Measurements from ENCODE around the gene RND1.
A peak's percentile ranks its signal among the peaks of the same experiment; 100 is the strongest.
"Not testable (repeated sequence)": the region's sequence is repeated elsewhere in the genome, so short reads cannot be mapped to it uniquely, and the experiment has no call there.

Gene RND1

DNA sequence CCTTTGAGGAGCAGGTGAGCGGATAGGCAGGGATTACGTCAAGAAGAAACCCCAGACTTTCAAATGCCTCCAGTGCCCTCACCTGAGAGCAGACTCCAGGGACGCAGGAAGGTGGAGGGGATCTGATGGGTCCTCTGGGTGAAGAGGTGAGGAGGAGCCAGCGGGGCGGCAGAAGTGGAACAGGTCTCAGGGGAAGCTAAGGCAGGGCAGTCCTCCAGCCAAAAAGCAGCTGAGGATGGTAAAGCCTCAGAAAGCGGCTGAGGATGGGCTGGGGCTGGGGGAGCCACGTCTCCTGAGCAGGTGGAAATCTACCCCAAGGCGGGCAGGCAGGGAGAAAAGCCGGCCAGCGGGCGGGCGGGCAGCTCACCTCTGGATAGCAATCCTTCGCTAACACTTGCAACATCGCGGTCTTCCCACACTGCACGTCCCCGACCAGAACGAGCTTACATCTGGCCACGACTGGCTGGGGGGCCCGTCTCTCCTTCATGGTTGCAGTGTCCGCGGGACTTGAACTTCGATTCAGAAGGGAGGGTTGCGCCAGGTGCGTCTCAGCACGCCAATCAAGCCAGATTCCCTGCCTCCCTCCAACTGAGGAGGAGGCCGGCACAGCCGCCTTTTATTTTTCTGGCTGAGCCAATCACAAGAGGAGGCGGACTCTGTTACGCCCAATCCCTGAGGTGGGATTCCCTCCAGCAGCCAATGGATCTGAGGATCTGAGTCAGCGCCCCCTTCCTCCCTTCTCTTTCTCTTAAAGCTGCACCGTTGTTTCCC lies at the start of gene RND1:
TSS of gene RND1 (minus strand) at position 590 of the 771 bp plus-strand sequence. CDS start at position 487, 103 bp downstream.
- DNase-seq (ENCODE audit: low spot score), result peak; percentile 94

DNA sequence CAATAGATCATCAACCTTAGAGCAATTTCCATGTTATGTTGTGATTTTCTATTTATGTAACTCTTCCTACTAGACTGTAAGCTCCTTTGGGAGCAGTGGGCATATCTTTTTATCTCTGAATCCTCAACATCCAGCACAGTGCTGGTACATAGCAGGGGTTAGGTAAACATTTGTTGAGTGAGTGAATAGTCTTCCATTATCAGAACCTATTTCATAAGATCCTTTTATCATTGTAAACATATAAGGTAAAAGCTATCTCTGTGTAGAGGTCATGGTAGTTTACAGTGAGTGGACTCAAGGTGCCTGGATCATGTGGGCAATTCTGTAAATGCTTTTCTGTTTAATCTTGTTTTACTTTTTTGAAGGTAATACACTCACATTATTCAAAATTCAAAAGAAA lies 44.5 kb upstream of the RND1 start:
- no peak for DNase-seq (ENCODE audit: low spot score)

GRCh38 chr12:48909698-48910097 lies 44.0 kb upstream of the RND1 start:
- not testable (repeated sequence) for DNase-seq (ENCODE audit: low spot score)

- DNase-seq (ENCODE audit: low spot score), result no peak
These were observed 41.6 kb upstream of the RND1 start for GRCh38 chr12:48907245-48907644.

- DNase-seq (ENCODE audit: low spot score), result peak; percentile 91
These were observed 38.3 kb upstream of the RND1 start for GRCh38 chr12:48903982-48904411.

DNA sequence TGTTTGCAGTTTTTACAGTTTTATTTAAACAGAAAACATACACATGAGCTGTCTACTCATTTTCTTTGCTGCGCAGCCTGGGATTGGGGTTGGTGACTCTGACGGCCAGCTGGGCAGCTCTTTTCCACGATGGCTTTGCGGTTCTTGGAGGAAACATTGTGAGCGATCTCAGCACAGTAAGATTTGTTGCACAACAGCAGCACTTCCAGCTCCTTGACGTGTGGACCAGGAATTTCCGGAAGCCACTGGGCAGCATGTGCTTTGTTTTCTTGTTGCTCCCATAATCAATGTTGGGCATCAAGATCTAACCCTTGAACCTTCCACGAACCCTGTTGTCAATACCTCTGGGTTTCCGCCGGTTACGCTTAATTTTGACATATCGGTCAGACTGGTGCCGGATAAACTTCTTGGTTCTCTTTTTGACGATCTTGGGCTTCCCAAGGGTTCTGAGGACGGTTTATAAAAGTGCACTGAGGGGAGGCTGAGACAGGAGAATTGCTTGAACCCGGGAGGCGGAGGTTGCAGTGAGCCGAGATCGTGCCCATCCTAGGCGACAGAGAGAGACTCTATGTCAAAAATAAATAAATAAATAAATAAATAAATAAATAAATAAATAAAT lies 37.8 kb upstream of the RND1 start:
- no peak for DNase-seq (ENCODE audit: low spot score)

DNA sequence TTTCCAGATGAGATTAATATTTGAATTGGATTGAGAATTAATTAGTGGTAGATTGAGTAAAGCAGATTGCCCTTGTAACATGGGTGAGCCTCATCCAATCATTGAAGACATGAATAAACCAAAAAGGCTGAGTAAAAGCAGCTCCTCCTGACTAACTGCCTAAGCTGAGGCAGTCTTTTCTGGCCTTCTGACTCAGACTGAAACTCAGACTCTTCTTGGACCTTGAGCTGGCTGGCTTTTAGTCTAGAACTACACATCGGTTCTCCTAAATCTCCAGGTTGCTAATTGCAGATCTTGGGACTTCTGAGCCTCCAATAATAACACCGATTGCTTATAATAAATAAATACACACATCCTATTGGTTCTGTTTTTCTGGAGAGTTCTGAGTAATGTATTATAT lies 35.6 kb upstream of the RND1 start:
- DNase-seq (ENCODE audit: low spot score), result no peak

GRCh38 chr12:48899651-48900050 lies 34.0 kb upstream of the RND1 start:
- DNase-seq (ENCODE audit: low spot score), result no peak

DNA sequence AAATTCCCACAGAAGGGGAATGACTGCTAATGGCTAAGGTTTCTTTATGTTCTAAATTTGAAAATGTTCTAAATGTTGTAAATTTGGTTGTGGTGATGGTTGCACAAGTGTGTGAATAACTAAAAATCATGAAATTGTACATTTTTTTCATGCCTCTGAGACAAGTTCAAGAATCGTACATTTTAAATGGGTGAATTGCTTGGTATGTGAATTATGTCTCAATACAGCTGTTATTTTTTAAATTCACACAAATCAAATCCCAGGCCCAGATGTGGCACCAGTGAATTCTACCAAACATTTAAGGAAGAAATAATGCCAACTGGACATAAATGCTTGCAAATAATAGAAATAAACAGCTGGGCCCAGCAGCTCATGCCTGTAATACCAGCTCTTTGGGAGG lies 28.6 kb upstream of the RND1 start:
- DNase-seq (ENCODE audit: low spot score), result no peak

DNA sequence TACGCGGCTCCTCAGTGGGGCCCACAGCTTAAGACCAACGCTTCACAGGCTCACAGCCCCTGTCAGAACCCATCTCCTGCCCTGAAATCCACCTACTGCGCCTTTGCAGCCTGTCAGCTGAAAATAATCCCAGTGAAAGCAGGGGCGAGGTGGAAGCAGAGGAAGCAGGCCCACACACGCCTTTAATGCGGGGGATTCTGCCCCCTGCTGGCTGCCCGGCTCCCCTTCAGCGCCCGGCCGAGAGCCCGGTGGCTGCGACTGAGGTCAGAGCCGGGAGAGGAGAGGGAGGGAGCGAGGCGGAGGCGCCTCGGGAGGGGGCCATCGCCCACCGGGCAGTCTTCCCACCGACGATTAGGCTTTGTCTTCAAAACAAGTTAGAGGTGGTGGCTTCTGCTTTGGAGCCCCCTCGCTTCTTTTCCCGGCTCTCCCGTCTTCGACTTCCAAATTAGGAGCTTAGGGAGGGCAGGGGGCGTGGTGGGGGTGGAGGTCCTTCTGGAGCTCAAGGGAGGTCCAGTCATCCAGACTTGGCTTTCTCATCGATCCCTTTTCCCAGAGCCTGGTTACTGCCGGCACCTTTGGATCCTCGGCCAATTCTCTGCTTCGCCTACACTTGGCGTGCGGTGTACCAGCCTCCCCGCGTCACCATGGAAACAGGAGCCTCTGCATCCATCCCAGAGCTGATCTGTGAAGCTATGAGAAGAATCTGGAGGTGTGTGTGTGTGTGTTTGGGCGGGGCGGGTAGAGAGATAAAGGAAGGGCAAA lies 25.2 kb upstream of the RND1 start:
- peak; percentile 87 for DNase-seq (ENCODE audit: low spot score)

- no peak for DNase-seq (ENCODE audit: low spot score)
These were observed 24.0 kb upstream of the RND1 start for GRCh38 chr12:48889679-48890078.

- DNase-seq (ENCODE audit: low spot score), result no peak
These were observed 17.9 kb upstream of the RND1 start for GRCh38 chr12:48883305-48884161.

DNA sequence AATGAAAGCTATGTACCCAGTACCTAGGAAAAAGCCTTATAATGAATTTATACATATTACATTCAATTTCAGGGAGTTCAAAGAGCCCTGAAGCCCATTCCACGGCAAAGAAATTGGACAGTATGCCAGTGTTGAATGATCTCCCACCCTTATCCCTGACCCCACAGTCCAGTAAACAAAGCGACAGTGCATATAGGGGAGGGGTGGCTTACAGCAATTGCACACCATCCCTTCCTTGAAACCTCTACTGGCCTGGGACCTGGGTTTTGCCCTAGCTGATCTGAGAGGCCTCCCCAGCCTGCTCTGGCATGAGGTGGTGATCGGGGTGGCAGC lies 17.3 kb upstream of the RND1 start:
- no peak for DNase-seq (ENCODE audit: low spot score)

DNA sequence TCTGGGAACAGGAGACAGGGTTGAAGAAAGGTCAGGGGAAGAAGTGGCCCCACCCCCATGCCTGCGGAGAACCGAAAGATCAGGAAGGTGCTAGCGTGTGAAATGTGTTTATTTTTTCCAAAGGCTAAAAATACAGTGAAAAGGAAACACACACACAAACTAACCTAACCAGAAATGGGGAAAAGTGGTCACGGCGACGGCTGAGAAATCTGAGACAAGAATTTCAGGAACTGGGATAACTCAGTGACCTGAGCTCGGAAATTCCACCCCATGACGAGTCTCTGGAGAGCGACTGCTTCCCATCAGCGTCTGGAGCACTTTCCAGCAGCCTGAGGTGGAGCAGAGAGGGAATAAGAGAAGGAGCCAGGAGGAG lies 16.6 kb upstream of the RND1 start:
- no peak for DNase-seq (ENCODE audit: low spot score)

- DNase-seq (ENCODE audit: low spot score), result no peak
These were observed 16.1 kb upstream of the RND1 start for GRCh38 chr12:48881686-48882314.

DNA sequence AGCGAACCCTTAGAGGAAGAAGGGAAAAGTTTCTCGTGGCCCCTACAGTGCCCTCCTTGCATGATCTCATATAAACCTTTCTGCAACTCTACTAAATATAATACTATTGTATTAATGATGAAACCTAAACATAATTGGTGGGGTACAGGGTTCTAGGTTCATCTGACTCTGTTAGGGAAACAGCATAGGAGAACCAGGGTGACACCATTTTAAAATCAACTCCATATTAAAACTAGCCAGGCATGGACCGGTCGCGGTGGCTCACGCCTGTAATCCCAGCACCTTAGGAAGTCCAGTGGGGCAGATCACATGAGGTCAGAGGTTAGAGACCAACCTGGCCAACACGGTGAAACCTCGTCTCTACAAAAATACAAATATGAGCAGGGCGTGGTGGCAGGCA lies 15.0 kb upstream of the RND1 start:
- no peak for DNase-seq (ENCODE audit: low spot score)

DNA sequence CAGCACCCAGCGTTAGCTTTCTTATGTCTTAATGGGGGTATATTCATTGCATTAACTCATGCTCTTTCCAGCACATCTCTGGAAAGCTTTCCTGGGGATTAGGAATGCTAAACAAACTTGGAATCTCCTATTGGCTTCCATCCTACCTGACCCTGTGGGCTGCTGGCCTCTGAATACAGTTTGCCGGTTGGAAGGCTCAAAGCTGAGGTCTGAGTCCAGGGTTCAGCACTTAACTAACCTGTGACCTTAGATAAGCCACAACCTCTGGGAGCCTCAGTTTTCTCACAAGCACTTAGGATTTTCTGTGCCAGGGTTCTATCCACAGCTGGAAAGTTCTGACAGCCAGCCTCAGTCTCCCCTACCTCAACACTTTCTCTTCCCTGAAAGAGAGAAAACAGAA lies 12.9 kb upstream of the RND1 start:
- no peak for DNase-seq (ENCODE audit: low spot score)

- no peak for DNase-seq (ENCODE audit: low spot score)
These were observed 10.4 kb upstream of the RND1 start for GRCh38 chr12:48875944-48876515.

DNA sequence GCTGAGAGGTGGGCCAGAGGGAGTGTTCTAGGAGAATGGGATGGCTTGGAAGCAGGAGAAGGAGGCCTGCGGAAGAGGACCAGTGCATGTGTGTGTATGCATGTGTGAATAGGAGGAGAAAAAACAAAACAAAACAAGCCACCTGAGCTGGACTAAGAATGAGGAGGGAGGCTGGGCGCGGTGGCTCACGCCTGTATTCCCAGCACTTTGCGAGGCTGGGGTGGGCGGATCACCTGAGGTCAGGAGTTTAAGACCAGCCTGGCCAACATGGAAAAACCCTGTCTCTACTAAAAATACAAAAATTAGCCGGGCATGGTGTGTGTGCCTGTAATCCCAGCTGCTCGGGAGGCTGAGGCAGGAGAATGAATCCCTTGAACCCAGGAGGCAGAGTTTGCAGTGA lies 7.9 kb upstream of the RND1 start:
- DNase-seq (ENCODE audit: low spot score), result not testable (repeated sequence)

- no peak for DNase-seq (ENCODE audit: low spot score)
These were observed 7.4 kb upstream of the RND1 start for GRCh38 chr12:48873096-48873495.

- no peak for DNase-seq (ENCODE audit: low spot score)
These were observed 3.5 kb upstream of the RND1 start for GRCh38 chr12:48869191-48869590.
